Kidney (tissue), 14 donors: Measurements from ENCODE around the gene MBOAT1. TPM values are rescaled to one million over a fixed set of nuclear protein-coding genes. Genes with fewer than 3 reads are reported as not detected.

ENCODE experiments used
- DNase-seq, 5 donors: peaks; one replicate each; pipeline ENCODE4 v3.0.0-alpha.2; 2013 to 2020
- FAIRE-seq: peaks from 2 replicates; lab custom pipeline; 2012; peaks lifted over from hg19 to GRCh38; lab: Jason Lieb, UNC
- H3K27ac ChIP-seq, 2 donors: one replicate each; pipeline ENCODE4 v1.7.0; 2013; ENCODE audit warnings: low read depth in 2 of 2, low read length in 2 of 2, inconsistent platforms in 1 of 2
- H3K27me3 ChIP-seq: one replicate; pipeline ENCODE4 v1.7.1; 2013; ENCODE audit warnings: low read length, inconsistent platforms; ENCODE audit not compliant: control insufficient read depth, insufficient read depth
- H3K36me3 ChIP-seq, 3 donors: one replicate each; pipeline versions ENCODE4 v1.7.0 to v1.7.1; 2013; ENCODE audit warnings: low read length in 3 of 3, control low read depth in 1 of 3, inconsistent platforms in 1 of 3; ENCODE audit not compliant: insufficient read depth in 3 of 3, control insufficient read depth in 2 of 3
- H3K4me1 ChIP-seq, 3 donors: one replicate each; pipeline versions ENCODE4 v1.7.0 to v1.7.1; 2013; ENCODE audit warnings: low read length in 3 of 3, inconsistent platforms in 1 of 3, low read depth in 1 of 3; ENCODE audit not compliant: control insufficient read depth in 2 of 3, insufficient read depth in 2 of 3
- H3K4me3 ChIP-seq, 3 donors: one replicate each; pipeline versions ENCODE4 v1.7.0 to v1.8.1; 2013; ENCODE audit warnings: low read length in 3 of 3, control low read depth in 1 of 3, inconsistent platforms in 1 of 3
- H3K9ac ChIP-seq, 3 donors: one replicate each; pipeline versions ENCODE4 v1.7.0 to v1.7.1; 2013; ENCODE audit warnings: low read length in 3 of 3, control low read depth in 1 of 3, inconsistent platforms in 1 of 3
- H3K9me3 ChIP-seq, 3 donors: one replicate each; pipeline versions ENCODE4 v1.7.0 to v1.7.1; 2013; ENCODE audit warnings: low read length in 3 of 3, control low read depth in 1 of 3, inconsistent platforms in 1 of 3; ENCODE audit not compliant: control insufficient read depth in 2 of 3, insufficient read depth in 1 of 3
- CTCF ChIP-seq: IDR thresholded peaks from 3 replicates; pipeline ENCODE4 v1.5.1; 2012; ENCODE audit warnings: mild to moderate bottlenecking, moderate library complexity, borderline replicate concordance; ENCODE audit not compliant: insufficient read depth; ENCODE audit errors: extremely low read depth
- intact Hi-C: fragments of 100-400 bp; cut with DNase I; formaldehyde crosslinking; loops from one replicate; pipeline ENCODE4 v1.11.1; 2022
- polyA plus RNA-seq: library from polyadenylated mRNA; stranded (reverse); fragments of 350-450 nt; fragmentation: Illumina TruSeq; extraction: RNeasy Lipid Tissue Mini Kit (QIAGEN cat#74804); gene quantifications from one replicate; pipeline ENCODE4 v1.2.3, GENCODE V29; 2014; ENCODE audit warnings: low read depth, low replicate concordance; ENCODE audit not compliant: insufficient read depth
- total RNA-seq: library from RNA; stranded (reverse); fragmentation: NEBNext Ultra II Directional; extraction: Animal tissue kit (Norgen Biotek cat#: 25700); gene quantifications from one replicate; pipeline ENCODE4 v1.2.1, GENCODE V29; 2021
- donor health status: control.
- donor health status: control.
- donor health status: control.
- donor health status: control.
- donor health status: control.
- donor health status: DM: yes; HTN: yes; CAD: no.
- donor health status: Normal renal cell carcinoma (clear cell type).

Gene MBOAT1
- total and polyA plus RNA-seq, 2 donors from 2014 or later = 1.9 to 15.1 TPM

DNA sequence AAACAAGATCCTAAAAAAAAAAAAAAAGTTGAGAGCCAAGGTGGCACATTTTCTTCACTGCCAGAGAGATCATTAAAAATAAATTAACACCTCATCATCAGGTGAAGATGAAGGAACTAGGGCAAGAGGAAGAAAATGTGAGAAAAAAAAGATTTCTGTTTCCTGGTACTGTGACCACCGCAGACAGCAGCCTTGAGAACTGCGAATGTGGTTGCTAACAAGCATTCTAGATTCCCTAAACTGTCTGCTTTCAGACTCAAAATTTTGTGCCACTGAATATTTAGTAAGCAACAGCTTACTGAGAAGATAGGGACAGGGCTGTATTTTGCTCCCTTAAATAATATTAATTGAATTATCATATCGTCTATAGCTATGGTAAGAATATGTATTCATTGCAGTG lies 24.1 kb upstream of the MBOAT1 start:
- Histone ChIP-seq H3K4me3 (no peak overlapping the region), H3K4me1 (no peaks in the 10 kb centered on the region), H3K27ac (no peak overlapping the region), H3K36me3 (no peaks in the 10 kb centered on the region), H3K27me3 (no peaks in the 10 kb centered on the region), H3K9ac (no peak overlapping the region), H3K9me3 (no peaks in the 10 kb centered on the region)
- no peak for FAIRE-seq
- no peak for DNase-seq
- TF ChIP-seq CTCF = no peak
- intact Hi-C loops = no loop called here

DNA sequence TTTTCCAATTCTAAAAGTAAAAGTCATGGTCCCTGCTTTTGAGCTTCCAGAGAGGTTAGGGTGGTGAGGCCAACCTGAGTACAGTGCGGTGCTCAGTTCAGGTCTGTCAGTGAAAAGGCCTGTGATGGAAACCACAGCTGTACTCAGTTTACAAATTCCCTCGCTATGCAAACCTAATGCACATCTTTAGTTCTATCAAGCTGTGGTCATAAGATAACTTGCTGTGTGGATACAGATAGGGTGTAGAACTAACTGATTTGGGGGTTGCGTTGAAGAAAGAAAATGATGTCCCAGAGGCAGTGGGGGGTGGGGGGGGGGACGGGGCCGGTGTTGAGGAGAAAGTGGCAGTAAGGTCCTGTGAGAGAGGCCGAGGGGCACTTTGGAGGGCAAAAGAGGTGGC lies 22.8 kb upstream of the MBOAT1 start:
- Histone ChIP-seq H3K27ac (no peak overlapping the region), H3K27me3 (no peaks in the 10 kb centered on the region), H3K9ac (no peak overlapping the region), H3K9me3 (no peaks in the 10 kb centered on the region), H3K4me1 (no peaks in the 10 kb centered on the region), H3K36me3 (no peaks in the 10 kb centered on the region), H3K4me3 (no peak overlapping the region)
- no peak for FAIRE-seq
- DNase-seq = no peak
- TF ChIP-seq CTCF = no peak
- intact Hi-C loops = no loop called here

- Histone ChIP-seq H3K4me3 (no peak overlapping the region), H3K4me1 (no peaks in the 10 kb centered on the region), H3K27ac (no peak overlapping the region), H3K9me3 (no peaks in the 10 kb centered on the region), H3K36me3 (no peaks in the 10 kb centered on the region), H3K27me3 (no peaks in the 10 kb centered on the region), H3K9ac (no peak overlapping the region)
- FAIRE-seq (no peak), DNase-seq (no peak)
- TF ChIP-seq CTCF = no peak
- intact Hi-C loops = no loop called here
Measured at GRCh38 chr6:20234136-20234535, 21.9 kb upstream of the MBOAT1 start.
